T-helper 2 cell treated with Interferon-gamma antibody and Interleukin-4, amounts not matched to agents 5 μg/mL and 100 μg/mL, for 36 hours (primary cell): Measurements from ENCODE around the gene FBXW9.
A peak's percentile ranks its signal among the peaks of the same experiment; 100 is the strongest.
"Not testable (repeated sequence)": the region's sequence is repeated elsewhere in the genome, so short reads cannot be mapped to it uniquely, and the experiment has no call there.

ENCODE experiments used
- DNase-seq: peaks from one replicate; pipeline ENCODE4 v3.0.0; 2021; ENCODE audit warnings: low spot score
- H3K27ac Mint-ChIP-seq: one replicate; pipeline ENCODE4 v1.8.0; 2021; ENCODE audit warnings: mild to moderate bottlenecking, mixed read lengths
- H3K27me3 Mint-ChIP-seq: one replicate; pipeline ENCODE4 v1.8.0; 2021; ENCODE audit warnings: low read depth, mixed read lengths
- H3K36me3 Mint-ChIP-seq: one replicate; pipeline ENCODE4 v1.8.0; 2021; ENCODE audit warnings: low read depth, mixed read lengths
- H3K4me1 Mint-ChIP-seq: one replicate; pipeline ENCODE4 v1.8.0; 2021; ENCODE audit warnings: low read depth, mixed read lengths
- H3K4me3 Mint-ChIP-seq: one replicate; pipeline ENCODE4 v1.8.0; 2022; ENCODE audit warnings: mild to moderate bottlenecking, moderate library complexity, mixed read lengths
- H3K9me3 Mint-ChIP-seq: one replicate; pipeline ENCODE4 v1.8.0; 2021; ENCODE audit warnings: mixed read lengths

FBXW9 gene

DNA sequence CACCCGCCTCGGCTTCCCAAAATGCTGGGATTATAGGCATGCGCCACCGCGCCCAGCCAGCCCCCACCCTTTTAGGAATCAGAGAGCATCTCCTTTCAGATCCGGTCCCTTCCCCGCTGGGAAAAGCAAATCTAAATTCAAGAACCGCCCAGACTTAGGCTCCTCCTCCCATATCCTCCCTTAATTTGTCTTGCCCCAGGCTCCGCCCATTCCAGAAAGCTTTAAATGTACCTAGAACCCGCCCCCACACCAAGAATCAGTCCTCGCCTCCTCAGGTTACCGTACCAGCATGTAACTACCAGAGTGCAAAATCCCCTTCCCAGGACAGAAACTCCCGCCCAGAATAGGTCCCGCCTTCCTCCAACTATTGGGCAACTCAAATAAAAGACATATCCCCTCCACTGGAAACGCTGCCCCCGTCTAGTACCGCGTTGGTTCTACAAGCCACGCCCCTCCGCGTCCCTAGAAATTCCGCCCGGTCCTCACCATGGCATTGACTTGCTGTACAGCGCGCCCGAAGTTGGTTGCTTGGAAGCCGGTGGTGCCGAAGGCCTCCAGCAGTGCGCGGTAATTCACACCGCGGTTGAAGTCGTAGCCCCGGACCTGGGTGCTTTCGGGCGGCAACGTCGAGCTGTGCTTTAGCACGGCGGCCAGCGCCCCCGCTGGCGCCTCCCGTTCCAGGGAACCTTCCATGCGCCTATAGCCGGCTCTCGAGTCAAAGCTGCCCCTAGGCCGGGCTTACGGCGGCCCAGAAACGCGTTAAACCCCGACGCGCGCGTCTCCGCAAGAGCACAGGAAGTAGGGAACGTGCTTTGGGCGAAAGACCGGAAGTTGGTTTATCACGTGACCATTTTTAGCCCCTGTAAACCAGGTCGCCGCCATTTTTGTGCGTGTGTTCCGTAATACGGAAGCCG lies 15.1 kb downstream of the FBXW9 start, which contains the start of gene DHPS:
TSS of gene DHPS (minus strand) at position 807 of the 914 bp plus-strand sequence. CDS start at position 693, 114 bp downstream.
- Mint-ChIP-seq H3K36me3 (peaks cover 30% of the 10 kb centered on the region), H3K27me3 (no peaks in the 10 kb centered on the region), H3K4me3 (peak within 1 kb of the TSS; percentile 93), H3K27ac (peak within 1 kb of the TSS; percentile 89), H3K9me3 (no peaks in the 10 kb centered on the region), H3K4me1 (peaks cover 14% of the 10 kb centered on the region)
- peak; percentile 91 for DNase-seq

DNA sequence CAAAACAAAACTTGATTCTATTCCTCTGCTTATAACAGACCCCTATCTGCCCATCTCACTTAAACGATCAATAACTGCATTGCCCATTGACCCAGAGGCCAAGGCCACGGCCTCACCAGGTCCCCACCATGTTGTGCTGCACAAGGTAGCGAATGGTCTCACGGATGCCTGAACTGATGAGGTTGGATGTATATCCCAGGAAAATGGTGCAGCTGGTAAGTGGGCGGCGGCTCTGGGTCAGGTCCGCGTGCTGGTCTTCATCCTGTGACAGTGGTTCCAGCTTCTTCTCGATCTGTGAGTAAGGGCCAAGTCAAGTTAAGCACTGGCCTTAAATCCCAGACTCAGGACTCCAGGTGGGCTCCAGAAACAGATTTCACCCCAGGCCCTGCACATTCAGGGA lies 16.4 kb downstream of the FBXW9 start:
- Mint-ChIP-seq H3K27ac (no peak overlapping the region), H3K4me3 (peak overlapping the region; percentile 93), H3K4me1 (peaks cover 16% of the 10 kb centered on the region), H3K9me3 (no peaks in the 10 kb centered on the region), H3K27me3 (no peaks in the 10 kb centered on the region), H3K36me3 (peaks cover 33% of the 10 kb centered on the region)
- DNase-seq = no peak

DNA sequence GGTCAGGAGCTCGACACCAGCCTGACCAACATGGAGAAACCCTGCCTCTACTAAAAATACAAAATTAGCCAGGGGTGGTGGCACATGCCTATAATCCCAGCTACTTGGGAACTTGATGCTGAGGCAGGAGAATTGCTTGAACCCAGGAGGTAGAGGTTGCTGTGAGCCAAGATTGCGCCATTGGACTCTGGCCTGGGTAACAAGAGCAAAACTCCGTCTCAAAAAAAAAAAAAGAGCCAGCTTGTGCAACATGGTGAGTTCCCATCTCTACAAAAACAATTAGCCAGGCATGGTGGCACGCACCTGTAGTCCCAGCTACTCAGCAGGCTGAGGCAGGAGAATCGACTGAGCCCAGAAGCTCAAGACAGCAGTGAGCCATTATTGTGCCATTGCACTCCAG lies 18.4 kb downstream of the FBXW9 start:
- not testable (repeated sequence) for H3K27me3 Mint-ChIP-seq, H3K4me3 Mint-ChIP-seq, H3K9me3 Mint-ChIP-seq, H3K27ac Mint-ChIP-seq, DNase-seq
- H3K4me1 Mint-ChIP-seq = peaks cover 17% of the 10 kb centered on the region
- peaks cover 45% of the 10 kb centered on the region for H3K36me3 Mint-ChIP-seq

DNA sequence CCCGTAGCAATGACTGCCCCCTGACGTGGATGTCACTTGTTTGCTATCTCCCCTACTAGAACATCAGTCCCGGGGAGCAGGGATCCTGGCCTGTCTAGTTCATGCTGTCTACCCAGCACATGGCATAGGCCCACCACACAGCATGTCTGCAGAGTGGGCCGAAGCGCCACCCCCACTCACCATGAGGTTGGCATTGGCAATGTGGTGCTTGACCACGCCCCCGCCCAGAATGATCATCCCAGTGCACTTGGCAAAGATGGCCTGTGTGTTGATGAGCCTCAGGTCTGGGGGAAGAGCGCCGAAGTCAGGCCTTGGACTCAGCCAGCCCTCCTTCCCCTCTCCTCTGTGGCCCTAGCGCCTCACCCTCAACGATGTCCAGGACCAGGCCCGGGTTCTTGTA lies 19.5 kb downstream of the FBXW9 start:
- no peak for DNase-seq
- Mint-ChIP-seq H3K4me1 (peaks cover 20% of the 10 kb centered on the region), H3K4me3 (no peak overlapping the region), H3K27ac (no peak overlapping the region), H3K9me3 (no peaks in the 10 kb centered on the region), H3K36me3 (peaks cover 53% of the 10 kb centered on the region), H3K27me3 (no peaks in the 10 kb centered on the region)

DNA sequence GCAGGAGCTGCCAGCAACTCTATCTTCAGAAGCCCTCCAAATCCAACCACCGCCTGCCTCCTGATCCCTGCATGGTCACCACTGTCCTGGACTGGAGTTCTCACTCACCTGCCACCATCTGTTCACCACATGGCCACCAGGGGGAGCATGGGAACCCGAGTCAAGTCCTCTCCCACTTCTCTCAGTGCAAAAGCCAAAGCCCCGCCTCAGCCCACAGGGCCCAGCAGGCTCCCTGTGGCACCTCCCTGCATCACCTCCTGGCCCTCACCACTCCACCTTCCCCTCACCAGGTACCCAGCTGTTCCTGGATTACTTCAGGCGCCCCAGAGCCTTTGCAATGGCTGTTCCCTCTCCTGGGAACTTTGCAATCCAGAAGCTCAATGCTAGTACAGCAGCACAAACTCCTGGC lies 20.0 kb downstream of the FBXW9 start:
- Mint-ChIP-seq H3K4me1 (peaks cover 21% of the 10 kb centered on the region), H3K4me3 (no peak overlapping the region), H3K36me3 (peaks cover 55% of the 10 kb centered on the region), H3K27ac (no peak overlapping the region), H3K9me3 (no peaks in the 10 kb centered on the region), H3K27me3 (no peaks in the 10 kb centered on the region)
- peak; percentile 78 for DNase-seq

DNA sequence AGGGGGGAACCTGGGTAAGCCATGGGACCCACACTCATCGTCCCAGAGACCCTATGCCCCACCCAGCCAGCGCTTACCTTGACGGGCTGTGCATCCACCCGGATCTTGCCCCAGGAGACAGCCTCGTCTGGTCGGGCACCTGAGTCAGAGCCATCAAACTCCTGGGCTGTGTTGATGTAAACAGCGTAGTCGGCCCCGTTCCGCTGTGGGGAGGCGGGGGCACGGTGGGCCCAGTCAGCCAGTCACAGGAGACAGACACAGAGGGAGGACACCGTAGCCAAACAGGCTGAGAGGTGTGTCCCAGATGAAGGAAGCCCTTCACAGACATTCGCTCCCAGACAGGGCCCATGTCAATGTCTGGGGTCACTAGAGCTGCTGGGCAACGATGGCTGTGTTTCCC lies 20.5 kb downstream of the FBXW9 start:
- Mint-ChIP-seq H3K27ac (no peak overlapping the region), H3K4me3 (no peak overlapping the region), H3K36me3 (peaks cover 51% of the 10 kb centered on the region), H3K27me3 (no peaks in the 10 kb centered on the region), H3K4me1 (peaks cover 18% of the 10 kb centered on the region), H3K9me3 (no peaks in the 10 kb centered on the region)
- no peak for DNase-seq

DNA sequence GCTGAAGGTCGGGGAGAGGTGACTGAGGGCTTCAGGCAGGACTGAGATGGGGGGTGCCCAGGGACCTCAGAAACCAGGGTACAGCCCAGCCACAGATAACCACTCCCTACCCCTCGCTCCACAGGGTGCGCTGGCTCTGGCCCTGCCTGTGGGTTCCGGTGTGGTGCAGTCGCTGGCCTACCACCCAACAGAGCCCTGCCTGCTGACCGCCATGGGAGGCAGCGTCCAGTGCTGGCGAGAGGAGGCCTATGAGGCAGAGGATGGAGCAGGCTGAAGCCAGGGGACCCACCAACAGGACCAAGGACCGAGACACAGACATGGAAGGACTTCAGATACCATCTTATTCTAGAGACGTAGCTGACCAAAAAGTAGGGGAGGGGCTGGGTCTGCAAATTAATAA lies 21.0 kb downstream of the FBXW9 start:
- no peaks in the 10 kb centered on the region for H3K9me3 Mint-ChIP-seq
- DNase-seq = no peak
- no peaks in the 10 kb centered on the region for H3K27me3 Mint-ChIP-seq
- H3K27ac Mint-ChIP-seq = no peak overlapping the region
- no peak overlapping the region for H3K4me3 Mint-ChIP-seq
- peaks cover 19% of the 10 kb centered on the region for H3K4me1 Mint-ChIP-seq
- H3K36me3 Mint-ChIP-seq = peaks cover 49% of the 10 kb centered on the region

DNA sequence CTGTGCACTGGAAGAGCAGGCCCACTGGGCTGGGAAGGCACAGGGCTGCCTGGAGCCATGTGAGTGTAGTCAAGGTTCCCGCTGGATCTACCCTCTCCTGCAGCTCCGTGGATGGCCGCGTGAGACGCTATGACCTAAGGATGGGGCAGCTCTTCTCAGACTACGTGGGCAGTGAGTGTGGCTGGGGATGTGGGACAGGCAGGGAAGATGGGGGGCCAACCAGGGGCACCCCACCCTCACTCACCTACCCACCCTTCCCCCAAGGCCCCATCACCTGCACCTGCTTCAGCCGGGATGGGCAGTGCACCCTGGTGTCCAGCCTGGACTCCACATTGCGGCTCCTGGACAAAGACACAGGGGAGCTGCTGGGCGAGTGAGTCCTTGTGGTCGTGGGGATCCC lies 23.7 kb downstream of the FBXW9 start:
- Mint-ChIP-seq H3K36me3 (peaks cover 40% of the 10 kb centered on the region), H3K4me1 (peaks cover 33% of the 10 kb centered on the region), H3K9me3 (no peaks in the 10 kb centered on the region), H3K4me3 (no peak overlapping the region), H3K27me3 (no peaks in the 10 kb centered on the region), H3K27ac (no peak overlapping the region)
- DNase-seq = no peak

DNA sequence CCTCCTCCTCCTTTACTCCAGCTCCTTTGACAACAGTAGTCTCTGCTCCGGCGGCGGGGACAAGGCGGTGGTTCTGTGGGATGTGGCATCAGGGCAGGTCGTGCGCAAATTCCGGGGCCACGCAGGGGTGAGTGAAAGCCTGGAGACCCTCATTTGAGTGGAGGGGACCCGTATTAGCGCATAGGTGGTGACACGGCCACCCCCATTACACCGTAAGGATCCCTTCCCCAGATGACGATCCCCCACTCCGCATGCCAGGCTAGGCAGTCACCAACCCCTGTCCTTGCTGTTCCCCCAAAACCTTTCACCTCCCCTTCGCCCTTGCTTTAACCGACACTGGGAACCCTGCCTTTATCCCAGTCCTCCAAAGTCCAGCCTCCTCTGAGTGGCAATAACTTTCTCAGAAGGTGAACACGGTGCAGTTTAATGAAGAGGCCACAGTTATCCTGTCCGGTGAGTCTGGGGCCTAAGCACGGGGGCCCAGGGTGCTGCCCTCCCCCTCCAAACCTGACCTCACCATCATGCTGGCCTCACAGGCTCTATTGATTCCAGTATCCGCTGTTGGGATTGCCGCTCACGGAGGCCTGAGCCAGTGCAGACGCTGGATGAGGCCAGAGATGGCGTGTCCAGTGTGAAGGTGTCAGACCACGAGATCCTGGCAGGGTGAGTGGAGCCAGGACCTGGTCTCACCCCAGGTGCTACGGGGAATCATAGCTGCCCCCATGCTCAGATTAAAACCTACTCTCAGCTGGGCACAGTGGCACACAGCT lies 26.1 kb downstream of the FBXW9 start:
- no peak for DNase-seq
- Mint-ChIP-seq H3K4me3 (peak overlapping the region; percentile 98), H3K9me3 (no peaks in the 10 kb centered on the region), H3K27me3 (no peaks in the 10 kb centered on the region), H3K36me3 (peaks cover 34% of the 10 kb centered on the region), H3K27ac (peak overlapping the region; percentile 99), H3K4me1 (peaks cover 38% of the 10 kb centered on the region)

DNA sequence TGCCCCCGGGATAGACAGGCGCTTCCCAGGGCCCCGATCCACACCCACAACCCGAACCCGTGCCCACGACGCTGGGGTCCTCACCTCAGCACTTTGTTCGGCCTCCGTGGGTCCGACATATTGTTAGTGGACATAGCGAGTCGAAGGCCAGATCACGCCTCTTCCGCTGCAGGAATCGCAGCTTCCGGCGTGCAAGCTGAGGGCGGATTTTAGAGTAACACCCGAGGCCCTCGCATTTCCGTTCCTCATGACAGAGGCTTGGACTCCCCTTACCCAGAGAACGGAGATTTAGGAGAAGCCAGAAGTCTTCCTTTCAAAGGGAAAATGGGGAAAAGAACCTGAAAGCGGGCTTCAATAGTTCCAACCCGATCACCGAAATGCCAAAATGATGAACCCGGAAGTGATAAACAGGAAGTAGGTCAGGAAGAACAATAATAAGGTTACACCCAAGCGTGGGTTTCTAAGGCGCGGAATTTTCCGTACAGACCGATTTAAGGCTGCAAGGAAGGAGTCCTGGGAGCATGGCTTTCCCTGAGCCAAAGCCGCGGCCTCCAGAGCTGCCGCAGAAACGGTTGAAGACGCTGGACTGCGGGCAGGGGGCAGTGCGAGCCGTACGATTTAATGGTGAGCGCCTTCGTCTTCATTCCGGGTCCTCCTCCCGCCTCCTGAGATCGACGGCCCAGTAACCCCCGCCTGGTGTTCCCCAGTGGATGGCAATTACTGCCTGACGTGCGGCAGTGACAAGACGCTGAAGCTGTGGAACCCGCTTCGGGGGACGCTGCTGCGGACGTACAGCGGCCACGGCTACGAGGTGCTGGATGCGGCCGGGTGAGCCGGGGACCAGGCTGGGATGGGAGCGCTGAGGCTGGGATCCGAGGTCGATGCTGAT lies 26.9 kb downstream of the FBXW9 start:
- peak; percentile 75 for DNase-seq
- peak overlapping the region; percentile 98 for H3K4me3 Mint-ChIP-seq
- peaks cover 31% of the 10 kb centered on the region for H3K36me3 Mint-ChIP-seq
- H3K27ac Mint-ChIP-seq = peak overlapping the region; percentile 99
- H3K9me3 Mint-ChIP-seq = no peaks in the 10 kb centered on the region
- peaks cover 46% of the 10 kb centered on the region for H3K4me1 Mint-ChIP-seq
- H3K27me3 Mint-ChIP-seq = no peaks in the 10 kb centered on the region

DNA sequence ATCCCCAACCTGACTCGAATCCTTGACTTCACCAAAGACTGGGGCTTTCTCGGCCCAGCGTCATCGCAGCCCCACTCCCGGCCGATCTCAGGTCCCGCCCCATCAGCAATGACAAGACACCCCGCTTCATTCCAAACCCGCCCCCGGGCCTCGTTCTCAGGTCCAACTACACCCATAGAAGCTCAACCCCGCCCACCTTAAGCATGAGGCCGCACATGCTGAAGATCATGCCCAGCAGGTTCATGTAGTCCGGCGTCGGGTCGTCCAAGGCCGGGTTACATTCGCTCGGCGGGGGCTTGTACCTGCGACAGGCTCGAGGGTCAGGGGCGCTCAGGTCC lies 27.5 kb downstream of the FBXW9 start:
- Mint-ChIP-seq H3K36me3 (peaks cover 29% of the 10 kb centered on the region), H3K4me3 (peak overlapping the region; percentile 98), H3K9me3 (no peaks in the 10 kb centered on the region), H3K27me3 (no peaks in the 10 kb centered on the region), H3K27ac (peak overlapping the region; percentile 99), H3K4me1 (peaks cover 49% of the 10 kb centered on the region)
- DNase-seq = peak; percentile 62

DNA sequence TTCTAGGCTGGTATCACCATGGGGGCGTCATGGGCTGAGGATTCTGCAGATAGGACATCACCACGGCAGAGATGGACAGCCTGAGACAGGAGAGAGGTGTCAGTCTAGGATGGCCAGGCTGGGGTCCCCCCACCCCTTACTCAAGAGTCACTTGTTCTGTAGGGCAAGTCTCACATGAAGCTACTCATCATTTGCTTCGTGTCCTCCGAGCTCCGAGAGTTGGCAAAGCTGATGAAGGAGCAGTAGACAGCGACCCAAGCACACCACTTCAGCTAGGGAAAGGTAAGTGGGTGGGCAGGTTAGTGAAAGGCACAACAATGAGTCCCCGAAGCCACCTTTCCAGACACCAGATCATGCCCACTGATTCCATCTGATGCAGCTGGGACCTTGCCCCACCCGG lies 28.1 kb downstream of the FBXW9 start:
- DNase-seq = no peak
- Mint-ChIP-seq H3K36me3 (peaks cover 33% of the 10 kb centered on the region), H3K9me3 (no peaks in the 10 kb centered on the region)

DNA sequence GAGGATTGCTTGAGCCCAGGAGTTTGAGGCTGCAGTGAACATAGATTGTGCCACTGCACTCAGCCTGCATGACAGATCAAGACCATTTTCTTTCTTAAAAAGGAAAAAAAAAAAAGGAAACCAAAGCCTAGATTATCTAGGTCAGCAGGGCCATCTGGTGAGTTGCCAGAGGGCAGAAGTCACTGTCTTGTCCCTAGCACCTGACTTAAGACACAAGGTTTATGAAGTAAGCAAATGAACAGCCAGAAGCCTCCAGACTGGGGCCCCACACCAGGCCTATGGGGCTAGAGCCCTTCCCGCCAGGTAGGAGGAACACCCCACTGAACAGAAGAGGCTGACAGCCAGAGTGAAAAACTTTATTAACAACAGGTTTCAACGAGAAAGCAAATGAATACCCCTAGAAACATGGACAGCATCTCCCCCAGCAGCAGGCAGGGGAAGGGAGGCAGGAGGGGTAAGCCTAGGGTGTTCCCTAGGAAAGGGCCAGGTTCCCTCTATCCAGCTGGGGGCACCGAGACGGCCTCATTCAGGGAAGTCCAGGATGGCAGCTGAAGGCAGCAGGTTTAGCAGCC lies 28.6 kb downstream of the FBXW9 start:
- no peaks in the 10 kb centered on the region for H3K27me3 Mint-ChIP-seq
- H3K27ac Mint-ChIP-seq = peak overlapping the region; percentile 99
- H3K36me3 Mint-ChIP-seq = peaks cover 37% of the 10 kb centered on the region
- peaks cover 49% of the 10 kb centered on the region for H3K4me1 Mint-ChIP-seq
- DNase-seq = no peak
- peak overlapping the region; percentile 99 for H3K4me3 Mint-ChIP-seq
- H3K9me3 Mint-ChIP-seq = no peaks in the 10 kb centered on the region

More for the DNA sequence above, 28.1 kb downstream of the FBXW9 start:
- peaks cover 49% of the 10 kb centered on the region for H3K4me1 Mint-ChIP-seq
- H3K27me3 Mint-ChIP-seq = no peaks in the 10 kb centered on the region
- H3K4me3 Mint-ChIP-seq = peak overlapping the region; percentile 98
- H3K27ac Mint-ChIP-seq = peak overlapping the region; percentile 99
